GM12891 (cell line): ENCODE data around the gene SDS.

Experiments
- PAX5 ChIP-seq: IDR thresholded peaks from 2 replicates; pipeline ENCODE4 v1.6.1; 2011; ENCODE audit warnings: low read length, moderate library complexity, mild to moderate bottlenecking; ENCODE audit not compliant: insufficient read depth, severe bottlenecking
- POLR2A ChIP-seq: IDR thresholded peaks from 2 replicates; pipeline ENCODE4 v1.6.1; 2011; ENCODE audit warnings: low read depth, low read length, control low read depth
- POLR2AphosphoS5 ChIP-seq: IDR thresholded peaks from 2 replicates; pipeline ENCODE4 v1.6.1; 2011; ENCODE audit warnings: low read depth, low read length, control low read depth
- POU2F2 ChIP-seq: IDR thresholded peaks from 2 replicates; pipeline ENCODE4 v1.6.1; 2011; ENCODE audit warnings: low read depth, mild to moderate bottlenecking, control low read depth, low read length, moderate library complexity
- TAF1 ChIP-seq: IDR thresholded peaks from 2 replicates; pipeline ENCODE4 v1.6.1; 2011; ENCODE audit warnings: low read depth, low read length, control low read depth

DNA sequence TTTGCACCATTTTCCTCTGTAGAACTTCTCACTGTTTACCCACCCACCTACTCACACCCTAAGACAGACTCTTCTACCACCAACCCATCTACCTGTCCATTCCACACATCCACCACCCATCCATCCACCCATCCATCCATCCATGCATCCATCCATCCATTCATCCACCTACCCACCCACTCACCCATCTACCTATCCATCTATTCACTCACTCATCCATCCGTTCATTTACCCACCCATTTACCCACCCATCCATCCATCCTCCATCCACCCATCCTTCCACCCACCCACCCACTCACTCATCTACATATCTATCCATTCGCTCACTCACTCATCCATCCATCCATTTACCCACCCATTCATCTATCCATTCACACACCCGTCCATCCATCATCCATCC lies 30.2 kb downstream of the SDS start:
- TF ChIP-seq POLR2A (no peak), POLR2AphosphoS5 (no peak), PAX5 (no peak), TAF1 (no peak), POU2F2 (no peak)
